ENCODE measurements around the gene MRPL41. TPM values are rescaled to one million over a fixed set of nuclear protein-coding genes. Genes with fewer than 3 reads are reported as not detected.
"Not testable (repeated sequence)": the region's sequence is repeated elsewhere in the genome, so short reads cannot be mapped to it uniquely, and the experiment has no call there.

The MRPL41 gene
- 46.9 and 115 TPM in 2 replicates for total RNA-seq (2014; rRNA removed; shearing (Covaris generic); ENCODE audit: low replicate concordance)

- H3K4me2 ChIP-seq (ENCODE audit: low read depth, low read length, poor library complexity, severe bottlenecking) = peak within 1 kb of the TSS; percentile 97
- H3K79me2 ChIP-seq (ENCODE audit: low read length) = peaks cover 10% of the 10 kb centered on the region
- peak within 1 kb of the TSS; percentile 91 for H3K9ac ChIP-seq (ENCODE audit: low read length)
- H3K4me1 ChIP-seq (ENCODE audit: low read length) = peaks cover 11% of the 10 kb centered on the region
- H3K4me3 ChIP-seq (ENCODE audit: low read length) = peak within 1 kb of the TSS; percentile 96
- peak within 1 kb of the TSS; percentile 61 for H3K27ac ChIP-seq (ENCODE audit: low read length)
- H3K9me3 ChIP-seq (ENCODE audit: low read length) = no peaks in the 10 kb centered on the region
- H3K27me3 ChIP-seq (ENCODE audit: low read length) = no peaks in the 10 kb centered on the region
- no peaks in the 10 kb centered on the region for H3K9me2 ChIP-seq (replicated peaks; ENCODE audit: insufficient read depth, low read length)
- no peaks in the 10 kb centered on the region for H4K20me1 ChIP-seq (ENCODE audit: insufficient read depth, low read depth, low read length)
- peak; percentile 96 for DNase-seq
- H3K36me3 ChIP-seq (ENCODE audit: insufficient read depth, low read length) = no peaks in the 10 kb centered on the region
- H2AFZ ChIP-seq (ENCODE audit: low read length) = peak within 1 kb of the TSS; percentile 76; the same call in 1 of the 2 replicates
Measured at GRCh38 chr9:137551264-137552021, at the start of gene MRPL41. TSS of gene MRPL41 (plus strand) at chr9:137551879. CDS start at chr9:137552082, 203 bp downstream.

- Histone ChIP-seq H3K4me1 (ENCODE audit: low read length) (no peaks in the 10 kb centered on the region), H3K27me3 (ENCODE audit: low read length) (no peaks in the 10 kb centered on the region), H3K36me3 (ENCODE audit: insufficient read depth, low read length) (no peaks in the 10 kb centered on the region), H4K20me1 (ENCODE audit: insufficient read depth, low read depth, low read length) (no peaks in the 10 kb centered on the region), H3K4me3 (ENCODE audit: low read length) (no peak overlapping the region), H3K9ac (ENCODE audit: low read length) (no peak overlapping the region), H3K9me3 (ENCODE audit: low read length) (no peaks in the 10 kb centered on the region), H2AFZ (ENCODE audit: low read length) (no peak overlapping the region), H3K79me2 (ENCODE audit: low read length) (no peaks in the 10 kb centered on the region), H3K27ac (ENCODE audit: low read length) (no peak overlapping the region), H3K9me2 (replicated peaks; ENCODE audit: insufficient read depth, low read length) (no peaks in the 10 kb centered on the region), H3K4me2 (ENCODE audit: low read depth, low read length, poor library complexity, severe bottlenecking) (no peak overlapping the region)
- no peak for DNase-seq
Measured at GRCh38 chr9:137502008-137502911, 49.4 kb upstream of the MRPL41 start.

GRCh38 chr9:137504432-137504777 is 47.3 kb upstream of the MRPL41 start:
- Histone ChIP-seq H3K9ac (ENCODE audit: low read length) (no peak overlapping the region), H3K36me3 (ENCODE audit: insufficient read depth, low read length) (no peaks in the 10 kb centered on the region), H3K27me3 (ENCODE audit: low read length) (no peaks in the 10 kb centered on the region), H3K79me2 (ENCODE audit: low read length) (no peaks in the 10 kb centered on the region), H2AFZ (ENCODE audit: low read length) (no peak overlapping the region), H3K9me2 (replicated peaks; ENCODE audit: insufficient read depth, low read length) (no peaks in the 10 kb centered on the region), H3K4me1 (ENCODE audit: low read length) (no peaks in the 10 kb centered on the region), H4K20me1 (ENCODE audit: insufficient read depth, low read depth, low read length) (no peaks in the 10 kb centered on the region), H3K4me2 (ENCODE audit: low read depth, low read length, poor library complexity, severe bottlenecking) (no peak overlapping the region), H3K4me3 (ENCODE audit: low read length) (no peak overlapping the region), H3K9me3 (ENCODE audit: low read length) (no peaks in the 10 kb centered on the region), H3K27ac (ENCODE audit: low read length) (no peak overlapping the region)
- no peak for DNase-seq

GRCh38 chr9:137505421-137506140 is 46.1 kb upstream of the MRPL41 start:
- H2AFZ ChIP-seq (ENCODE audit: low read length) = no peak overlapping the region
- H3K27me3 ChIP-seq (ENCODE audit: low read length) = no peaks in the 10 kb centered on the region
- H3K79me2 ChIP-seq (ENCODE audit: low read length) = no peaks in the 10 kb centered on the region
- no peaks in the 10 kb centered on the region for H4K20me1 ChIP-seq (ENCODE audit: insufficient read depth, low read depth, low read length)
- no peaks in the 10 kb centered on the region for H3K9me3 ChIP-seq (ENCODE audit: low read length)
- no peak overlapping the region for H3K4me2 ChIP-seq (ENCODE audit: low read depth, low read length, poor library complexity, severe bottlenecking)
- H3K9me2 ChIP-seq (replicated peaks; ENCODE audit: insufficient read depth, low read length) = no peaks in the 10 kb centered on the region
- no peak overlapping the region for H3K27ac ChIP-seq (ENCODE audit: low read length)
- no peaks in the 10 kb centered on the region for H3K4me1 ChIP-seq (ENCODE audit: low read length)
- no peaks in the 10 kb centered on the region for H3K36me3 ChIP-seq (ENCODE audit: insufficient read depth, low read length)
- H3K9ac ChIP-seq (ENCODE audit: low read length) = no peak overlapping the region
- DNase-seq = no peak
- no peak overlapping the region for H3K4me3 ChIP-seq (ENCODE audit: low read length)

GRCh38 chr9:137506274-137506673 is 45.4 kb upstream of the MRPL41 start:
- H3K4me3 ChIP-seq (ENCODE audit: low read length) = no peak overlapping the region
- no peak for DNase-seq
- H3K27ac ChIP-seq (ENCODE audit: low read length) = no peak overlapping the region
- H3K79me2 ChIP-seq (ENCODE audit: low read length) = no peaks in the 10 kb centered on the region
- no peaks in the 10 kb centered on the region for H3K27me3 ChIP-seq (ENCODE audit: low read length)
- H3K9me3 ChIP-seq (ENCODE audit: low read length) = no peaks in the 10 kb centered on the region
- no peaks in the 10 kb centered on the region for H3K9me2 ChIP-seq (replicated peaks; ENCODE audit: insufficient read depth, low read length)
- no peak overlapping the region for H3K9ac ChIP-seq (ENCODE audit: low read length)
- H3K36me3 ChIP-seq (ENCODE audit: insufficient read depth, low read length) = no peaks in the 10 kb centered on the region
- no peak overlapping the region for H2AFZ ChIP-seq (ENCODE audit: low read length)
- H3K4me2 ChIP-seq (ENCODE audit: low read depth, low read length, poor library complexity, severe bottlenecking) = no peak overlapping the region
- H3K4me1 ChIP-seq (ENCODE audit: low read length) = no peaks in the 10 kb centered on the region
- H4K20me1 ChIP-seq (ENCODE audit: insufficient read depth, low read depth, low read length) = no peaks in the 10 kb centered on the region

DNA sequence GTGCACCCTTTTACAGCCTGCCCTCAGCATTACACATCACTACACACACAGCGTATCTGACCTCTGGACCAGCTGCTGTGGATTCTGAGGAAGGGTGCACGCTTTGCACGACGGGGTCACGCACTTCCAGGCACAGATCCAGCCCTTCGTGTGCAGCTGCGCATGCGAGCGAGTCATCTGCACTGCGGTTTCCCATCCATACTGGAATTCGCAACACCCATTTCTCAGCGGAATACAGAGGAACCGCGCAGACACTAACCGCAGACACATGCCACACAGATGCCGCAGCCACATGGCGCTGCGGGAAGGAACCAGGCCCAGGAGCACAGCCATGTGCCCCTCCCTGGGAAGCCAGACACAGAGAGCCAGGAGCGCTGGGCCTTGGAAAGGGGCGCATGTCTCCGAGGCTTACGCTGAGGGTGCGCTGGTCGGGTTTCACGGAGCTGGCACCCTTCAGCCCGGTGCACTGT is 44.9 kb upstream of the MRPL41 start:
- H3K4me1 ChIP-seq (ENCODE audit: low read length) = no peaks in the 10 kb centered on the region
- H3K27me3 ChIP-seq (ENCODE audit: low read length) = no peaks in the 10 kb centered on the region
- H3K9ac ChIP-seq (ENCODE audit: low read length) = no peak overlapping the region
- H3K9me2 ChIP-seq (replicated peaks; ENCODE audit: insufficient read depth, low read length) = no peaks in the 10 kb centered on the region
- no peak overlapping the region for H3K27ac ChIP-seq (ENCODE audit: low read length)
- no peak overlapping the region for H3K4me2 ChIP-seq (ENCODE audit: low read depth, low read length, poor library complexity, severe bottlenecking)
- DNase-seq = no peak
- no peaks in the 10 kb centered on the region for H3K36me3 ChIP-seq (ENCODE audit: insufficient read depth, low read length)
- H3K4me3 ChIP-seq (ENCODE audit: low read length) = no peak overlapping the region
- no peaks in the 10 kb centered on the region for H3K79me2 ChIP-seq (ENCODE audit: low read length)
- no peak overlapping the region for H2AFZ ChIP-seq (ENCODE audit: low read length)
- H3K9me3 ChIP-seq (ENCODE audit: low read length) = no peaks in the 10 kb centered on the region
- no peaks in the 10 kb centered on the region for H4K20me1 ChIP-seq (ENCODE audit: insufficient read depth, low read depth, low read length)

GRCh38 chr9:137509198-137509597 is 42.5 kb upstream of the MRPL41 start:
- Histone ChIP-seq H3K4me1 (ENCODE audit: low read length) (no peaks in the 10 kb centered on the region), H3K27ac (ENCODE audit: low read length) (no peak overlapping the region), H3K36me3 (ENCODE audit: insufficient read depth, low read length) (no peaks in the 10 kb centered on the region), H3K4me2 (ENCODE audit: low read depth, low read length, poor library complexity, severe bottlenecking) (no peak overlapping the region), H3K4me3 (ENCODE audit: low read length) (no peak overlapping the region), H3K9me2 (replicated peaks; ENCODE audit: insufficient read depth, low read length) (no peaks in the 10 kb centered on the region), H2AFZ (ENCODE audit: low read length) (no peak overlapping the region), H3K27me3 (ENCODE audit: low read length) (no peaks in the 10 kb centered on the region), H3K9ac (ENCODE audit: low read length) (no peak overlapping the region), H3K9me3 (ENCODE audit: low read length) (no peaks in the 10 kb centered on the region), H3K79me2 (ENCODE audit: low read length) (no peaks in the 10 kb centered on the region), H4K20me1 (ENCODE audit: insufficient read depth, low read depth, low read length) (no peaks in the 10 kb centered on the region)
- no peak for DNase-seq

DNA sequence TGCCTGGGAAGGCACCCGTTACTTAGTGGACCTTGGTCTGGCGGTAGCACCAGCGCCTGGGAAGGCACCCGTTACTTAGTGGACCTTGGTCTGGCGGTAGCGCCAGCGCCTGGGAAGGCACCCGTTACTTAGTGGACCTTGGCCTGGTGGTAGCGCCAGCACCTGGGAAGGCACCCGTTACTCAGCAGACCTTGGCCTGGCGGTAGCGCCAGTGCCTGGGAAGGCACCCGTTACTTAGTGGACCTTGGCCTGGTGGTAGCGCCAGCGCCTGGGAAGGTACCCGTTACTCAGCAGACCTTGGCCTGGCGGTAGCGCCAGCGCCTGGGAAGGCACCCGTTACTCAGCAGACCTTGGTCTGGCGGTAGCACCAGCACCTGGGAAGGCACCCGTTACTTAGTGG is 40.6 kb upstream of the MRPL41 start:
- not testable (repeated sequence) for H2AFZ ChIP-seq (ENCODE audit: low read length); H3K27me3 ChIP-seq (ENCODE audit: low read length); H3K36me3 ChIP-seq (ENCODE audit: insufficient read depth, low read length); H3K9me2 ChIP-seq (replicated peaks; ENCODE audit: insufficient read depth, low read length); H3K4me1 ChIP-seq (ENCODE audit: low read length); H3K27ac ChIP-seq (ENCODE audit: low read length); H3K9ac ChIP-seq (ENCODE audit: low read length); DNase-seq; H4K20me1 ChIP-seq (ENCODE audit: insufficient read depth, low read depth, low read length); H3K79me2 ChIP-seq (ENCODE audit: low read length); H3K4me2 ChIP-seq (ENCODE audit: low read depth, low read length, poor library complexity, severe bottlenecking); H3K4me3 ChIP-seq (ENCODE audit: low read length); H3K9me3 ChIP-seq (ENCODE audit: low read length)
